Astrocyte (in vitro differentiated cells and primary cell): Measurements from ENCODE around the gene PPP6R2. TPM values are rescaled to one million over a fixed set of nuclear protein-coding genes. Genes with fewer than 3 reads are reported as not detected.

Experiments used
- DNase-seq: peaks from one replicate; pipeline ENCODE4 v3.0.0-alpha.2; 2010; ENCODE audit warnings: low read depth
- FAIRE-seq: peaks from 2 replicates; lab custom pipeline; 2011; peaks lifted over from hg19 to GRCh38; lab: Jason Lieb, UNC
- H2AFZ ChIP-seq: 2 replicates; pipeline ENCODE4 v1.6.0; 2012; ENCODE audit warnings: low read depth, low read length, inconsistent platforms
- H3K27ac ChIP-seq: 2 replicates; pipeline ENCODE4 v1.5.1; 2011; ENCODE audit warnings: low read depth, low read length, inconsistent platforms
- H3K27me3 ChIP-seq: 2 replicates; pipeline ENCODE4 v1.6.0; 2011; ENCODE audit warnings: low read length, inconsistent platforms; ENCODE audit not compliant: insufficient read depth
- H3K36me3 ChIP-seq: 2 replicates; pipeline ENCODE4 v1.5.1; 2011; ENCODE audit warnings: low read length, inconsistent platforms; ENCODE audit not compliant: insufficient read depth
- H3K4me1 ChIP-seq: 2 replicates; pipeline ENCODE4 v1.5.1; 2011; ENCODE audit warnings: low read length, inconsistent platforms; ENCODE audit not compliant: insufficient read depth
- H3K4me2 ChIP-seq: 2 replicates; pipeline ENCODE4 v1.6.0; 2012; ENCODE audit warnings: low read length, inconsistent platforms
- H3K4me3 ChIP-seq: 2 replicates; pipeline ENCODE4 v1.5.1; 2011; ENCODE audit warnings: low read depth, mild to moderate bottlenecking, low read length, inconsistent platforms; ENCODE audit not compliant: insufficient read depth
- H3K79me2 ChIP-seq: 2 replicates; pipeline ENCODE4 v1.6.0; 2012; ENCODE audit warnings: mild to moderate bottlenecking, low read length, inconsistent platforms; ENCODE audit not compliant: insufficient read depth
- H3K9ac ChIP-seq: 2 replicates; pipeline ENCODE4 v1.6.0; 2012; ENCODE audit warnings: mild to moderate bottlenecking, low read length, inconsistent platforms
- H3K9me3 ChIP-seq: 2 replicates; pipeline ENCODE4 v1.5.1; 2012; ENCODE audit warnings: low read depth, mild to moderate bottlenecking, low read length, inconsistent platforms; ENCODE audit not compliant: insufficient read depth
- H4K20me1 ChIP-seq: 2 replicates; pipeline ENCODE4 v1.6.0; 2012; ENCODE audit warnings: low read length, inconsistent platforms; ENCODE audit not compliant: insufficient read depth
- H3K27ac Mint-ChIP-seq: one replicate; pipeline ENCODE4 v1.8.0; 2021; ENCODE audit warnings: mild to moderate bottlenecking, mixed read lengths; ENCODE audit not compliant: unreplicated experiment
- H3K27me3 Mint-ChIP-seq: one replicate; pipeline ENCODE4 v1.8.0; 2021; ENCODE audit warnings: low read depth, mixed read lengths; ENCODE audit not compliant: unreplicated experiment
- H3K36me3 Mint-ChIP-seq: one replicate; pipeline ENCODE4 v1.8.0; 2021; ENCODE audit warnings: low read depth, mixed read lengths; ENCODE audit not compliant: unreplicated experiment
- H3K4me1 Mint-ChIP-seq: one replicate; pipeline ENCODE4 v1.8.0; 2021; ENCODE audit warnings: low read depth, mixed read lengths; ENCODE audit not compliant: unreplicated experiment
- H3K4me3 Mint-ChIP-seq: one replicate; pipeline ENCODE4 v1.8.0; 2021; ENCODE audit warnings: mild to moderate bottlenecking, moderate library complexity, mixed read lengths; ENCODE audit not compliant: unreplicated experiment
- H3K9me3 Mint-ChIP-seq: one replicate; pipeline ENCODE4 v1.8.0; 2021; ENCODE audit warnings: mild to moderate bottlenecking, mixed read lengths; ENCODE audit not compliant: unreplicated experiment
- CTCF ChIP-seq: IDR thresholded peaks from 2 replicates; pipeline ENCODE4 v1.5.1; 2011; ENCODE audit warnings: low read depth, mild to moderate bottlenecking, inconsistent platforms, low read length, moderate library complexity; ENCODE audit not compliant: insufficient read depth
- EZH2 ChIP-seq: IDR thresholded peaks from 2 replicates; pipeline ENCODE4 v1.6.1; 2012; ENCODE audit warnings: mild to moderate bottlenecking, low read length, inconsistent platforms; ENCODE audit not compliant: insufficient read depth
- total RNA-seq: library from RNA; stranded (reverse); gene quantifications from 2 replicates; pipeline ENCODE4 v1.2.1, GENCODE V29; 2021

The PPP6R2 gene
- total RNA-seq, 1 donor from 2014 or later, result 48.3 TPM

- Histone ChIP-seq H3K4me2 (peak overlapping the region; percentile 93), H3K36me3 (no peaks in the 10 kb centered on the region), H2AFZ (peak overlapping the region; percentile 61), H3K4me1 (peaks cover 36% of the 10 kb centered on the region), H3K4me3 (peak overlapping the region; percentile 63), H3K9ac (peak overlapping the region; percentile 88), H3K9me3 (no peaks in the 10 kb centered on the region), H3K79me2 (peaks cover 53% of the 10 kb centered on the region), H3K27ac (peak overlapping the region; percentile 73), H4K20me1 (peaks cover 52% of the 10 kb centered on the region), H3K27me3 (no peaks in the 10 kb centered on the region)
- Mint-ChIP-seq H3K36me3 (peaks cover 4% of the 10 kb centered on the region), H3K9me3 (no peaks in the 10 kb centered on the region), H3K27ac (peak overlapping the region; percentile 83), H3K4me1 (peaks cover 17% of the 10 kb centered on the region), H3K27me3 (peaks cover 14% of the 10 kb centered on the region), H3K4me3 (peak overlapping the region; percentile 90)
- FAIRE-seq (no peak), DNase-seq (peak; percentile 37)
- no peak for TF ChIP-seq CTCF
- TF ChIP-seq EZH2, result no peak
These were observed 130.9 kb downstream of the PPP6R2 start for GRCh38 chr22:50473855-50474671.

GRCh38 chr22:50474710-50475651, 131.9 kb downstream of the PPP6R2 start, which contains the start of gene SBF1:
TSS of gene SBF1 (minus strand) at chr22:50475035. CDS start at chr22:50474840, 195 bp downstream.
- FAIRE-seq, result no peak
- no peaks in the 10 kb centered on the region for H3K9me3 Mint-ChIP-seq
- H2AFZ ChIP-seq, result peak within 1 kb of the TSS; percentile 88

More at GRCh38 chr22:50474710-50475651, 131.9 kb downstream of the PPP6R2 start, which contains the start of gene SBF1:
- peak within 1 kb of the TSS; percentile 93 for H3K4me2 ChIP-seq
- peaks cover under 1% of the 10 kb centered on the region for H3K27me3 ChIP-seq
- Mint-ChIP-seq H3K27ac (peak within 1 kb of the TSS; percentile 83), H3K4me3 (peak within 1 kb of the TSS; percentile 90), H3K27me3 (peaks cover 21% of the 10 kb centered on the region), H3K4me1 (peaks cover 17% of the 10 kb centered on the region), H3K36me3 (peaks cover 4% of the 10 kb centered on the region)
- H3K9me3 ChIP-seq, result no peaks in the 10 kb centered on the region
- peak within 1 kb of the TSS; percentile 73 for H3K27ac ChIP-seq
- H4K20me1 ChIP-seq, result peaks cover 42% of the 10 kb centered on the region
- peaks cover 44% of the 10 kb centered on the region for H3K79me2 ChIP-seq
- peaks cover 27% of the 10 kb centered on the region for H3K4me1 ChIP-seq
- H3K36me3 ChIP-seq, result no peaks in the 10 kb centered on the region
- no peak for TF ChIP-seq EZH2
- no peak for TF ChIP-seq CTCF
- peak; percentile 64 for DNase-seq
- H3K4me3 ChIP-seq, result peak within 1 kb of the TSS; percentile 63
- H3K9ac ChIP-seq, result peak within 1 kb of the TSS; percentile 88
